ENCODE results near the gene IL6. TPM values are rescaled to one million over a fixed set of nuclear protein-coding genes. Genes with fewer than 3 reads are reported as not detected.
A peak's percentile ranks its signal among the peaks of the same experiment; 100 is the strongest.
"Not testable (repeated sequence)": the region's sequence is repeated elsewhere in the genome, so short reads cannot be mapped to it uniquely, and the experiment has no call there.

Gene IL6
- total and polyA plus RNA-seq, 8 donors = 0.97 to 9.4 (median 3.8) TPM

- Histone ChIP-seq H3K27me3 (no peaks in the 10 kb centered on the region), H3K36me3 (no peaks in the 10 kb centered on the region), H3K9me3 (no peaks in the 10 kb centered on the region), H3K4me1 (peaks cover 0 to 27% of the 10 kb centered on the region in 2 donors), H3K27ac (no peak overlapping the region), H3K4me3 (no peak overlapping the region)
- no peak for TF ChIP-seq CTCF (IDR thresholded peaks at IDR 0.05)
- intact Hi-C loops (cut with DNase I) = no loop called here
- no peak for ATAC-seq
- DNase-seq = no peak
These were observed 29.0 kb upstream of the IL6 start for GRCh38 chr7:22697876-22698606.

- DNase-seq (no peak), ATAC-seq (no peak)
- H3K36me3 ChIP-seq = no peaks in the 10 kb centered on the region
- H3K4me3 ChIP-seq = no peak overlapping the region
- intact Hi-C loops (cut with DNase I) = no loop called here
- no peak overlapping the region for H3K27ac ChIP-seq
- TF ChIP-seq CTCF (IDR thresholded peaks at IDR 0.05) = no peak
- no peaks in the 10 kb centered on the region for H3K9me3 ChIP-seq
- H3K4me1 ChIP-seq = peaks cover 0 to 27% of the 10 kb centered on the region in 2 donors
- no peaks in the 10 kb centered on the region for H3K27me3 ChIP-seq
These were observed 28.2 kb upstream of the IL6 start for GRCh38 chr7:22698767-22699166.

DNA sequence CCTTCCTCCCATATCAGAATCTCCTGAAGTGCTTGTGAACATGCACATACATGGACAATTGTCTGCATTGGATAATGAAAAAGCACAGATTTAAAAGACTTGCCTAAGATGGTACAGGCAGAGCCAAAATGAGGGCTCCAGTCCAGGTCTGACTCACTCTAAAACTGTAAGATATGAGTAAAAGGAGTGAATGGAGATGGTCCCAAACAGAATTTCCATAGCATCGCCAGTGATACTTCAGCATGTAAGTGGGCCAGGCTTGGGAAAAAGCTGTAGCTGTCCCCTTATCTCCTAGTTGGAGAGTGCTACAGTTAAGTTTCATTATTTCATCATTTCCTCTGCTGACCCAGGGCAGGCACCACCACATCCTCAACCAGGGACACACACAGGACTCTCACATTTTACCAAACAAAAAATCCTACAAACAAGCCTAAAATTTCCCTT lies 26.4 kb upstream of the IL6 start:
- Histone ChIP-seq H3K4me3 (no peak overlapping the region), H3K27me3 (no peaks in the 10 kb centered on the region), H3K27ac (no peak overlapping the region), H3K36me3 (no peaks in the 10 kb centered on the region), H3K9me3 (no peaks in the 10 kb centered on the region), H3K4me1 (peaks cover 0 to 27% of the 10 kb centered on the region in 2 donors)
- DNase-seq (no peak), ATAC-seq (peak; percentile 30)
- intact Hi-C loops (cut with DNase I) = no loop called here
- no peak for TF ChIP-seq CTCF (IDR thresholded peaks at IDR 0.05)

DNA sequence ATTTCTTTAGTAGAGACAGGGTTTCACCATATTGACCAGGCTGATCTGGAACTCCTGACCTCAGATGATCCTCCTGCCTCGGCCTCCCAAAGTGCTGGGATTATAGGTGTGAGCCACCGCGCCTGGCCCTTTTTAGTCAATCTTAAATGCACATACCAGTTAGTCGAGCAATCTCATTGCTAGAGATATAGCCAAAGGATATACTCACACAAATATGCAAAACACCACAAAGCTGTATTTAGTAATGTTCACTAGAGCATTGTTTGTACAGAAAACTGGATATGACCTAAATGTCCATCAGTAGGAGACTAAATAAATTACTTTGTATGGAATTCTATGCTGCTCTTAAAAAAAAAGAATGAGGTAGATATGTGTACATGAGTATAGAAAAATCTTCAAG lies 24.5 kb upstream of the IL6 start:
- DNase-seq (no peak), ATAC-seq (no peak)
- Histone ChIP-seq H3K4me3 (no peak overlapping the region), H3K9me3 (no peaks in the 10 kb centered on the region), H3K4me1 (peaks cover 0 to 16% of the 10 kb centered on the region in 2 donors), H3K27ac (no peak overlapping the region), H3K27me3 (no peaks in the 10 kb centered on the region), H3K36me3 (no peaks in the 10 kb centered on the region)
- no peak for TF ChIP-seq CTCF (IDR thresholded peaks at IDR 0.05)
- intact Hi-C loops (cut with DNase I) = no loop called here

DNA sequence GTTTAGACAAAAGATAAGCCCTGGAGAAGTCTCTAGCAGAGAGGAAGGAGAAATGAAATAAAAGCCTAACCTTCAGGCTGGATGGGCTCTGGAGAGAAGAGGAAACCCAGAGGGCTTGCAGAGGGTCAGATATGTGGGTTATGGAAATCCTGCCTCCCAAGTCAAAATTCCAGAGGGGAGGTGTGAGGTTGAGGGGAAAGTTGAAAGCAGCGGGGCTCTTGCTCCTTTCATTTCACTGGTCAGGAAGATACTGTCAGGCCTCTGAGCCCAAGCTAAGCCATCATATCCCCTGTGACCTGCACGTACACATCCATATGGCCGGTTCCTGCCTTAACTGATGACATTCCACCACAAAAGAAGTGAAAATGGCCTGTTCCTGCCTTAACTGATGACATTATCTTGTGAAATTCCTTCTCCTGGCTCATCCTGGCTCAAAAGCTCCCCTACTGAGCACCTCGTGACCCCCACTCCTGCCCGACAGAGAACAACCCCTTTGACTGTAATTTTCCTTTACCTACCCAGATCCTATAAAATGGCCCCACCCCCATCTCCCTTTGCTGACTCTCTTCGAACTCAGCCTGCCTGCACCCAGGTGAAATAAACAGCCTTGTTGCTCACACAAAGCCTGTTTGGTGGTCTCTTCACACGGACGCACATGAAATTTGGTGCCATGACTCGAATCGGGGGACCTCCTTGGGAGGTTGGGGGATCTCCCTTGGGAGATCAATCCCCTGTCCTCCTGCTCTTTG lies 23.7 kb upstream of the IL6 start:
- H3K4me1 ChIP-seq; DNase-seq; H3K9me3 ChIP-seq; intact Hi-C loops (cut with DNase I); H3K4me3 ChIP-seq; H3K27ac ChIP-seq; H3K36me3 ChIP-seq; H3K27me3 ChIP-seq; ATAC-seq: not testable (repeated sequence)

DNA sequence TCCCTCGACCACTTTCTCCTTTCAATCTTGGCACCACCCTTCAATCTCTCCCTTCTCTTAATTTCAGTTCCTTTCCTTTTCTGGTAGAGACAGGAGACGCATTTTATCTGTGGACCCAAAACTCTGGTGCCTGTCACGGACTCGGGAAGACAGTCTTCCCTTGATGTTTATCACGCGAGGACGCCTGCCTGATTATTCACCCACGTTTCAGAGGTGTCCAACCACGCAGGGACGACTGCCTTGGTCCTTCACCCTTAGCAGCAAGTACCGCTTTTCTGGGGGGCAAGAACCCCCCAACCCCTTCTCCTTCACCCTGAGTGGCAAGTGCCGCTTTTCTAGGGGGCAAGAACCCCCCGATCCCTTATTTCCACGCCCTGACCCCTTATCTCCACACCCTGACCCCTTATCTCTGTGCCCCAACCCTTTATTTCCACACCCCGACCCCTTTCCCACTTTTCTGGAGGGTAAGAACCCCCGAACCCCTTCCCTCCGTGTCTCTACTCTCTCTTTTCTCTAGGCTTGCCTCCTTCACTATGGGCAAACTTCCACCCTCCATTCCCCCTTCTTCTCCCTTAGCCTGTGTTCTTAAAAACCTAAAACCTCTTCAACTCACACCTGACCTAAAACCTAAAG lies 22.9 kb upstream of the IL6 start:
- H3K36me3 ChIP-seq; ATAC-seq; H3K9me3 ChIP-seq; intact Hi-C loops (cut with DNase I); H3K4me1 ChIP-seq; H3K27me3 ChIP-seq; DNase-seq; H3K4me3 ChIP-seq; H3K27ac ChIP-seq: not testable (repeated sequence)

DNA sequence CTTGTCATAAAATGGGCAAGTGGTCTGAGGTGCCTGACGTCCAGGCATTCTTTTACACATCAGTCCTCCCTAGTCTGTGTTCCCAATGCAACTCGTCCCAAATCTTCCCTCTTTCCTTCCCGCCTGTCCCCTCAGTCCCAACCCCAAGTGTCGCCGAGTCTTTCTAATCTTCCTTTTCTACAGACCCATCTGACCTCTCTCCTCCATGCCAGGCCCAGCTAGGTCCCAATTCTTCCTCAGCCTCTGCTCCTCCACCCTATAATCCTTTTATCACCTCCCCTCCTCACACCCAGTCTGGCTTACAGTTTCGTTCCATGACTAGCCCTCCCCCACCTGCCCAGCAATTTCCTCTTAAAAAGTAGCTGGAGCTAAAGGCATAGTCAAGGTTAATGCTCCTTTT lies 22.3 kb upstream of the IL6 start:
- H3K36me3 ChIP-seq; H3K4me3 ChIP-seq; H3K27ac ChIP-seq; H3K4me1 ChIP-seq; intact Hi-C loops (cut with DNase I); ATAC-seq; DNase-seq; H3K27me3 ChIP-seq; H3K9me3 ChIP-seq: not testable (repeated sequence)

DNA sequence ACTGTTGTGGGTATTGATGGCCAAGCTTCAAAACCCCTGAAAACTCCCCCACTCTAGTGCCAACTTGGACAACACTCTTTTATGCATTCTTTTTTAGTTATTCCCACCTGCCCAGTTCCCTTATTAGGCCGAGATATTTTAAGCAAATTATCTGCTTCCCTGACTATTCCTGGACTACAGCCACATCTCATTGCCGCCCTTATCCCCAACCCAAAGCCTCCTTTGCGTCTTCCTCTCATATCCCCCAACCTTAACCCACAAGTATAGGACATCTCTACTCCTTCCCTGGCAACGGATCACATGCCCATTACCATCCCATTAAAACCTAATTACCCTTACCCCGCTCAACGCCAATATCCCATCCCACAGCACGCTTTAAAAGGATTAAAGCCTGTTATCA lies 21.1 kb upstream of the IL6 start:
- intact Hi-C loops (cut with DNase I); ATAC-seq; H3K27ac ChIP-seq; DNase-seq; H3K27me3 ChIP-seq; H3K4me1 ChIP-seq; H3K4me3 ChIP-seq; H3K9me3 ChIP-seq; H3K36me3 ChIP-seq: not testable (repeated sequence)

Measured in left lung (tissue), 10 donors.